H9 (cell line): ENCODE data around the gene RBM33. TPM values are rescaled to one million over a fixed set of nuclear protein-coding genes. Genes with fewer than 3 reads are reported as not detected.

Experiments
- DNase-seq: peaks from one replicate; pipeline ENCODE4 v3.0.0-alpha.2; 2017
- H2AFZ ChIP-seq: one replicate; pipeline ENCODE4 v1.6.1; 2013; ENCODE audit warnings: mild to moderate bottlenecking, low read length, control low read depth, moderate library complexity
- H2AK5ac ChIP-seq: 2 replicates; pipeline ENCODE4 v1.6.1; 2013; ENCODE audit warnings: low read length, control low read depth, mixed read lengths; ENCODE audit not compliant: insufficient read length
- H2BK120ac ChIP-seq: one replicate; pipeline ENCODE4 v1.6.1; 2013; ENCODE audit warnings: low read depth, mild to moderate bottlenecking, low read length, control low read depth, inconsistent platforms; ENCODE audit not compliant: poor library complexity, severe bottlenecking
- H2BK12ac ChIP-seq: 2 replicates; pipeline ENCODE4 v1.6.1; 2013; ENCODE audit warnings: low read length, control low read depth, mixed read lengths, low read depth; ENCODE audit not compliant: insufficient read length
- H2BK15ac ChIP-seq: 2 replicates; pipeline ENCODE4 v1.6.1; 2013; ENCODE audit warnings: low read depth, low read length, control low read depth
- H2BK20ac ChIP-seq: one replicate; pipeline ENCODE4 v1.6.1; 2013; ENCODE audit warnings: low read depth, mild to moderate bottlenecking, low read length, control low read depth, inconsistent platforms; ENCODE audit not compliant: poor library complexity, severe bottlenecking
- H2BK5ac ChIP-seq: 2 replicates; pipeline ENCODE4 v1.6.1; 2013; ENCODE audit warnings: low read length, control low read depth, mixed read lengths; ENCODE audit not compliant: insufficient read length
- H3K14ac ChIP-seq: 2 replicates; pipeline ENCODE4 v1.6.1; 2013; ENCODE audit warnings: low read length, control low read depth; ENCODE audit not compliant: insufficient read depth
- H3K18ac ChIP-seq: 2 replicates; pipeline ENCODE4 v1.6.1; 2013; ENCODE audit warnings: low read depth, mild to moderate bottlenecking, mixed read lengths, low read length, control low read depth; ENCODE audit not compliant: insufficient read length
- H3K23ac ChIP-seq: 2 replicates; pipeline ENCODE4 v1.6.1; 2013; ENCODE audit warnings: low read length, control low read depth, mixed read lengths, low read depth; ENCODE audit not compliant: insufficient read length
- H3K23me2 ChIP-seq: 2 replicates; pipeline ENCODE4 v1.6.1; 2013; ENCODE audit warnings: low read depth, mild to moderate bottlenecking, mixed read lengths, low read length, control low read depth; ENCODE audit not compliant: insufficient read length, poor library complexity, severe bottlenecking
- H3K27ac ChIP-seq: 2 replicates; pipeline ENCODE4 v1.5.1; 2013; ENCODE audit warnings: low read length, control low read depth, mixed read lengths, low read depth; ENCODE audit not compliant: insufficient read length
- H3K27me3 ChIP-seq: 2 replicates; pipeline ENCODE4 v1.6.1; 2013; ENCODE audit warnings: low read length, control low read depth, inconsistent platforms; ENCODE audit not compliant: insufficient read depth
- H3K4ac ChIP-seq: 2 replicates; pipeline ENCODE4 v1.6.1; 2013; ENCODE audit warnings: low read depth, mild to moderate bottlenecking, control low read depth, inconsistent platforms, low read length, moderate library complexity
- H3K4me1 ChIP-seq: 2 replicates; pipeline ENCODE4 v1.6.1; 2013; ENCODE audit warnings: low read length, control low read depth, inconsistent platforms; ENCODE audit not compliant: insufficient read depth
- H3K4me2 ChIP-seq: 2 replicates; pipeline ENCODE4 v1.6.1; 2013; ENCODE audit warnings: low read length, control low read depth, mixed read lengths; ENCODE audit not compliant: insufficient read length, insufficient read depth
- H3K56ac ChIP-seq: 2 replicates; pipeline ENCODE4 v1.6.1; 2013; ENCODE audit warnings: low read depth, mild to moderate bottlenecking, mixed read lengths, low read length, control low read depth; ENCODE audit not compliant: insufficient read length
- H3K79me1 ChIP-seq: 2 replicates; pipeline ENCODE4 v1.6.1; 2013; ENCODE audit warnings: low read depth, mild to moderate bottlenecking, moderate library complexity, low read length, control low read depth, inconsistent platforms; ENCODE audit not compliant: insufficient read depth, poor library complexity, severe bottlenecking
- H3K79me2 ChIP-seq: 2 replicates; pipeline ENCODE4 v1.6.1; 2013; ENCODE audit warnings: low read length, control low read depth, inconsistent platforms; ENCODE audit not compliant: insufficient read depth
- H3K9ac ChIP-seq: 2 replicates; pipeline ENCODE4 v1.6.1; 2013; ENCODE audit warnings: low read length, control low read depth, mixed read lengths; ENCODE audit not compliant: insufficient read length; ENCODE audit errors: extremely low read depth
- H3K9me3 ChIP-seq: one replicate; pipeline ENCODE4 v1.6.1; 2013; ENCODE audit warnings: low read depth, low read length, inconsistent platforms; ENCODE audit not compliant: control insufficient read depth
- H3T11ph ChIP-seq: one replicate; pipeline ENCODE4 v1.6.1; 2013; ENCODE audit warnings: mild to moderate bottlenecking, low read length, control low read depth, inconsistent platforms
- H4K20me1 ChIP-seq: one replicate; pipeline ENCODE4 v1.6.1; 2013; ENCODE audit not compliant: control insufficient read depth, insufficient read length, insufficient read depth
- H4K5ac ChIP-seq: 2 replicates; pipeline ENCODE4 v1.6.1; 2013; ENCODE audit warnings: low read depth, mild to moderate bottlenecking, mixed read lengths, low read length, control low read depth; ENCODE audit not compliant: insufficient read length
- H4K8ac ChIP-seq: replicated peaks from 2 replicates; pipeline ENCODE4 v1.6.1; 2013; ENCODE audit warnings: low read length, control low read depth, mixed read lengths, low read depth; ENCODE audit not compliant: insufficient read length
- H4K91ac ChIP-seq: 2 replicates; pipeline ENCODE4 v1.6.1; 2013; ENCODE audit warnings: low read depth, mild to moderate bottlenecking, moderate library complexity, mixed read lengths, low read length, control low read depth; ENCODE audit not compliant: insufficient read length
- H3K27ac Mint-ChIP-seq, 3 experiments: 2 replicates in 2 of 3; 3 replicates in 1 of 3; pipeline ENCODE4 v1.8.0; 2020 to 2021; ENCODE audit warnings: mixed read lengths in 3 of 3, mild to moderate bottlenecking in 1 of 3, moderate library complexity in 1 of 3
- H3K27me3 Mint-ChIP-seq: 2 replicates; pipeline ENCODE4 v1.8.0; 2021; ENCODE audit warnings: low read depth, mild to moderate bottlenecking, moderate library complexity, mixed read lengths
- H3K36me3 Mint-ChIP-seq, 3 experiments: 2 replicates in 2 of 3; 3 replicates in 1 of 3; pipeline ENCODE4 v1.8.0; 2020 to 2021; ENCODE audit warnings: low read depth in 3 of 3, mixed read lengths in 3 of 3; ENCODE audit not compliant: insufficient read depth in 1 of 3
- H3K4me1 Mint-ChIP-seq, 2 experiments: 2 replicates each; pipeline ENCODE4 v1.8.0; 2020; ENCODE audit warnings: mixed read lengths in 2 of 2
- H3K4me3 Mint-ChIP-seq, 2 experiments: 2 replicates in 1 of 2; 3 replicates in 1 of 2; pipeline ENCODE4 v1.8.0; 2020 to 2021; ENCODE audit warnings: mild to moderate bottlenecking in 2 of 2, mixed read lengths in 2 of 2, moderate library complexity in 1 of 2
- H3K9me3 Mint-ChIP-seq, 2 experiments: 2 replicates in 1 of 2; 3 replicates in 1 of 2; pipeline ENCODE4 v1.8.0; 2020; ENCODE audit warnings: mild to moderate bottlenecking in 2 of 2, mixed read lengths in 2 of 2, moderate library complexity in 1 of 2
- CTCF ChIP-seq: fragments of 200-600 bp; sonication (generic); conservative IDR thresholded peaks from 3 replicates; pipeline ENCODE4 v1.8.0; 2021; ENCODE audit warnings: antibody characterized with exemption, mild to moderate bottlenecking
- WGBS: extraction: QIAGEN DNeasy Blood & Tissue Kit; methylation state at CpG from one replicate; pipeline ENCODE4 v1.1.7; 2013; ENCODE audit warnings: missing lambda C conversion rate, low lambda C conversion rate, mixed read lengths; ENCODE audit not compliant: insufficient read length; ENCODE audit errors: extremely low coverage; 5-methylcytosine and 5-hydroxymethylcytosine counted together
- total RNA-seq: library from RNA; stranded (reverse); gene quantifications from 2 replicates; pipeline ENCODE4 v1.2.1, GENCODE V29; 2021

RBM33 gene
- total RNA-seq, 1 experiment from 2014 or later: 71.3 TPM

- H3K4me3 Mint-ChIP-seq: no peak overlapping the region
- no peaks in the 10 kb centered on the region for H3K9me3 Mint-ChIP-seq
- H3K36me3 Mint-ChIP-seq: peaks cover 14 to 46% (median 42%) of the 10 kb centered on the region in 3 experiments; a peak in 5 of 7 replicates
- Histone ChIP-seq H3K4ac (no peak overlapping the region), H3K79me2 (peaks cover 2% of the 10 kb centered on the region; the same call in 1 of the 2 replicates), H3K27me3 (no peaks in the 10 kb centered on the region), H2BK15ac (no peak overlapping the region), H3K4me1 (no peaks in the 10 kb centered on the region; the same call in none of the 2 replicates), H4K8ac (no peak overlapping the region), H3K9me3 (no peaks in the 10 kb centered on the region), H3T11ph (no peak overlapping the region), H3K14ac (no peak overlapping the region), H4K91ac (no peak overlapping the region), H3K9ac (no peak overlapping the region), H3K23ac (no peak overlapping the region), H3K79me1 (peaks cover 5% of the 10 kb centered on the region), H3K27ac (no peak overlapping the region), H4K20me1 (no peaks in the 10 kb centered on the region), H2BK120ac (no peak overlapping the region), H3K56ac (no peak overlapping the region), H2BK20ac (no peak overlapping the region), H3K4me2 (no peak overlapping the region), H2BK12ac (no peak overlapping the region), H2AFZ (no peak overlapping the region), H3K18ac (no peak overlapping the region), H4K5ac (no peak overlapping the region), H3K23me2 (no peaks in the 10 kb centered on the region), H2BK5ac (no peak overlapping the region), H2AK5ac (no peak overlapping the region)
- peaks cover 9 to 16% of the 10 kb centered on the region in 2 experiments for H3K4me1 Mint-ChIP-seq
- no CpG with 5 or more reads among the region's 6 CpGs for WGBS
- DNase-seq: no peak
- TF ChIP-seq CTCF: no peak
- no peak overlapping the region for H3K27ac Mint-ChIP-seq
- no peaks in the 10 kb centered on the region for H3K27me3 Mint-ChIP-seq
Measured at GRCh38 chr7:155700847-155701246, 56.4 kb downstream of the RBM33 start.
